Measurements from ENCODE around the gene ANAPC4.

The ANAPC4 gene

DNA sequence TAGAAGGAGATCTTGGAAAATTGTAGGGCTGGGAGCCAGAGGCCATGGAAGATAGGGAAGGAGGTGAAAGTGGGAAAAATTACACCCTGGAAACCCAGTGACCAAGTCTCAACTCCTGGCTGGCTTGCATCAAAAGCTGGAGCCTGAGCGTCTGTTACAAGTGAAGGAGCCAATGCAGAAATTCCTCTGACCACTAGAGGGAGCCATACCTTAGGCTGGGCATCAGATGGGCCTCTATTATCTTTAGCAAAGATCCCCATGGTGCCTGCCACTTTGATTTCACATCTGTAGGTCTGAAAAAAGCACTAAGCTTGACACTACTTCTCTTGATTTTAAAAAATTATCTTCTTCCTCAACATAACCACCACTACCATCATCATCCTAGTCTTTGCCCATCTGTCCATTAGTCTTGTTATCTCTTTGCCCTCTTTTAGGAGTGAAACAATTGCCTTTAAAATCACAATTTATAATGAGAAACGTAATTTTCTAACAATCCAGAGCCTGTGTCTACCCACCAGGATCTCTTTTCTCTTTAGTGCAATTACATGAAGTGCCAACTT is 62.9 kb downstream of the ANAPC4 start:
- TF ChIP-seq ZNF274 (IDR thresholded peaks at IDR 0.05; ENCODE audit: low read depth, low read length) = no peak
- no peak overlapping the region for H3K4me3 ChIP-seq (ENCODE audit: low read length)

DNA sequence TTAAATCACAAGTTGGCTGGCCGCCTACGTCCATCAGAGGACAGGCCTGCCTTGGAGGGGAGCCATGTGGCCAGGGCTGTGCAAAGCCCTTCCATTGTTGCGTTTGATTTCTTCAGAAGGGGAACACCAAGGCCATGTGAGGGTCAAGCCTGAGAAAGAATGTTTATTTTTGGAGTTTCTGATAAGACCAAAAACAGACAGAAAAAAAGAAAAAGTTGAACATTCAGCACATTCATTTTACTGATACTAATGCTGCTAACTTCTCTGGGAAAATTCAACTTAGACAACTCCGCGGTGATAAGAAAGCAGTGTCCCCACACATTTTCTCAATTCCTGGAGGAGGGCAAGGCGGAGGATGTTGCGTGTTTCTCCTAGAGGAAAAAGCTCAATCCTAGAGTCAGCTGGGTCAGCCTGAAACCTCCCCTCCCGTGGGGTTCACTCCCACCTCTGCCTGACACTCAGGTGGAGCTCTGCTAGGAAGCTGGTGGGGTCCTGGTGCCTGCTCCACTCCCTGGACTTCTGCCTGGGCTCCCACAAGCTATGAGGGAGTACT is 63.5 kb downstream of the ANAPC4 start:
- no peak overlapping the region for H3K4me3 ChIP-seq (ENCODE audit: low read length)
- TF ChIP-seq ZNF274 (IDR thresholded peaks at IDR 0.05; ENCODE audit: low read depth, low read length) = no peak

DNA sequence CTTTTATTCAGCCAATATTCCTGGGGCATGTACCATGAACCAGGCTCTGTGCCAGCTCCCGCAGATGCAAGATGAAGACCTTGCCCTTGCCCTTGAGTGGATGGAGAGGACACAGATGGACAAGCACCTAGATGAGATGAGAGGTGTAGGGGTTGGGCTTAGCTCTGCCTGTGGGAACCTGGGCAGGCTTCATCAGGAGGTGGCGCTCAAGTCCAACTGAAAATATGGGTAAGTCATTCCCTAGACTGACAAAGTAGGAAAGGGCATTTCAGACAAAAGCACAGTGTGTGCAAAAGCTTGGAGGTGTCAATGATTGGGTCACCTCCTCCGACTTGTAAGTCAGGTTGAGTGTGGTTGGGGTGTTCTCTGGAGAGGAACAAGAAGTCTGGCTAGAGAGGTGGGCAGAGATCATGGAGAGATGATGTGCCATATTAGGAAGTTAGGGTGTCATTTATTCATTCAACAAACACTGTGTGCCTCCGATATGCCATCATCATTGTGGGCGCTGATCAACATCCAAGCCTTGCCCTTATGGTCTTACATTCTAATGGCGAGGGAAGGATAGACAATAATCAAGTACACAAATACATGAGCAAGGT is 64.6 kb downstream of the ANAPC4 start:
- H3K4me3 ChIP-seq (ENCODE audit: low read length) = no peak overlapping the region
- TF ChIP-seq ZNF274 (IDR thresholded peaks at IDR 0.05; ENCODE audit: low read depth, low read length) = no peak

DNA sequence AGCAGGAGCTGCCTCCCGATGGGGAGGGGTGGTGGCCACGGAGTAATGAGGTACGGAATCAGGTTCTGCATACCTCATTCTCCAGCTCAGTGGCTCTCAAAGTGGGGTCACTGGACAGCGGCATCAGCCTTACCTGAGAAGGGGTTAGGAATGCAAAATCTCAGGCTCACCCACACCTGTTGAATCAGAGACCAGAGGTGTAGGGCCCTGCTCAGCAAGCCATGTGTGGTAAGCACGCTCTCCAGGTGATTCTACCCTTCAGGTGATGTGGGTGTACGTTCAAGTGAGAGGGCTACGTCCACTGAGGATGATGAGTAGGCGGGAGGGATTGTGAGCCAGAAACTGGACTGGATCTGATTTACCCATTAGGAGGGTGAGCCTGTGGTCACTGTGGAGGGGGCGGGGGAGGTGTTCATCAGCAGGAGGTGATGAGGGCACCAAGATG is 65.8 kb downstream of the ANAPC4 start:
- no peak for TF ChIP-seq ZNF274 (IDR thresholded peaks at IDR 0.05; ENCODE audit: low read depth, low read length)
- no peak overlapping the region for H3K4me3 ChIP-seq (ENCODE audit: low read length)

DNA sequence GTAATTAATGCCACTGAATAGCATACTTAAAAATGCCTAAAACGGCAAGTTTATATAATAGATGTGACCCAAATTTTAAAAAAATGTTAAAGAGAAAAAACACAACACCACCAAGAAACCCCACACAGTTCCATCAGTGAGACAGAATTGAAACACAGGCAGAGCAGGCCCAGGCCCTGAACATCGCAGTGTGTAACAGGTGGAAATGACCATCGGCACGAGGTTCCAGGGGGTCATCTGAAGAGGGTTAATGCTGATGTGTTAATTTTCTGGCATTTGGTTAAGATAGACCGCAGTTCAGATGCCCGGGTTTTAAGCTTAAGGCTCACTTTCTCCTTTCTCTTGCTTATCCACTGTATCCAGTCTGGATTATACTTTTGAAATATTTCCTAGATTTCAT is 66.8 kb downstream of the ANAPC4 start:
- no peak for TF ChIP-seq ZNF274 (IDR thresholded peaks at IDR 0.05; ENCODE audit: low read depth, low read length)
- no peak overlapping the region for H3K4me3 ChIP-seq (ENCODE audit: low read length)

DNA sequence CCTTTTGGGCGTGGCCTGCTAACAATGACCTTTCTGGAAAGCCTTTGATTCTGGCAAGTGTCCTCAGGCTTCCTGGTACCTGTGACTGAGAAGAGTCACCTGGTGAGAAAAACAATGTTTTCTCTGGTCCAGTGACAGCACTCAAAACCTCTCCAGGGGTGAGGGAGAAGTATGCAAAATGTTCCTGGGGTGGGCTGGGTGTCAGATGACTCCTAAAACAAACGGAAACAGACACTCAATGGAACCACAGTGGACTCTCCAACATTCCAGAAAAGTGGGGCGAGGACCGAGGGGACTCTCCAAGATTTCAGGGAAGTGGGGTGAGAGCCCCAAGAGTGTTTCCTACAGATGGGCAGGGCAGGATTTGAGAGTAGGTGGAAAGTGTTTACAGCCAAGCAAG is 69.5 kb downstream of the ANAPC4 start:
- H3K4me3 ChIP-seq (ENCODE audit: low read length) = no peak overlapping the region
- TF ChIP-seq ZNF274 (IDR thresholded peaks at IDR 0.05; ENCODE audit: low read depth, low read length) = no peak

DNA sequence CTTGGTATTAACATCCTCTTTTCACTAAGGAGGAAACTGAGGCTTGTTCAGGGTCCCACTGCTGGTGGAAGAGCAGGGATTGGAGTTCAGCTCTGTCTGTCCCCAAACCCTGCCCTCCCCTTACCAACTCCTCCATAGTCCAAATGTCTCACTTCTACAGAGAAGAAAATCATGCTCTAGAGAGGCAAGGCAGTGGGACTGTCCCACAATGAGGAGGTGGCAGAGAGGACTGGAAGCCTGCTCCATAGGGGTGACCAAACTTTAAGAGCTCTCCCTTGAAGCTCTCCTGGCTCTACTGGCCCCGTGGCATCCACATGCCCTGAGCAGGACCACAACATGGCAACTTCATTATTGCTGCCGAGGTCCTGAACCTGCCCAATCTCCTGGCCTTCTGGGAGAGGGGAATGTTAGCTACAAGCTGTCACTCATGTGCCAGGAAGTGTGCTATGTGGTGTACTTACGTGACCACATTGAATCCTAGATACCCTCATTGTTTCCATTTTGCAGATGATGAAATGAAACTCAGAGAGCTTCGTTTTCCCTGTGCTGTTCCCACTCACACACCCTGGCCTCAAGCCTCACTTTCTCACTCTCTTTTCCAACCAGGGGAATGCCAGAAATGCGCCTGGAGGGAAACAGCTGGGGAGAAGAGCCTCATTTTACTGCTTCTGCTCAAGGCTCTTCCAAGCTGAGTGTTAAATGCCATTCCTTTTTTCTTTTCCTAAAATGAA is 71.5 kb downstream of the ANAPC4 start:
- no peak for TF ChIP-seq ZNF274 (IDR thresholded peaks at IDR 0.05; ENCODE audit: low read depth, low read length)
- no peak overlapping the region for H3K4me3 ChIP-seq (ENCODE audit: low read length)

DNA sequence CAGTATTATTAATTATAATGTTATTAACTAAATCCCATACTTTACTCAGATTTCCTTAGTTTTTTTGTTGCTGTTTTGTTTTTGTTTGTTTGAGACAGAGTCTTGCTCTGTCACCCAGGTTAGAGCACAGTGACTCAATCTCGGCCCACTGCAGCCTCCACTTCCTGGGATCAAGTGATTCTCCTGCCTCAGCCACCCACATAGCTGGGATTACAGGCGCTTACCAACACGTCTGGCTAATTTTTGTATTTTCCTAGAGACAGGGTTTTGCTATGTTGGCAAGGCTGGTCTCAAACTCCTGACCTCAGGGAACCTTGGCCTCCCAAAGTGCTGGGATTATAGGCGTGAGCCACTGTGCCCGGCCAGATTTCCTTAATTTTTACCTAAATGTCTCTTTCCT is 72.2 kb downstream of the ANAPC4 start:
- TF ChIP-seq ZNF274 (IDR thresholded peaks at IDR 0.05; ENCODE audit: low read depth, low read length) = no peak
- no peak overlapping the region for H3K4me3 ChIP-seq (ENCODE audit: low read length)

DNA sequence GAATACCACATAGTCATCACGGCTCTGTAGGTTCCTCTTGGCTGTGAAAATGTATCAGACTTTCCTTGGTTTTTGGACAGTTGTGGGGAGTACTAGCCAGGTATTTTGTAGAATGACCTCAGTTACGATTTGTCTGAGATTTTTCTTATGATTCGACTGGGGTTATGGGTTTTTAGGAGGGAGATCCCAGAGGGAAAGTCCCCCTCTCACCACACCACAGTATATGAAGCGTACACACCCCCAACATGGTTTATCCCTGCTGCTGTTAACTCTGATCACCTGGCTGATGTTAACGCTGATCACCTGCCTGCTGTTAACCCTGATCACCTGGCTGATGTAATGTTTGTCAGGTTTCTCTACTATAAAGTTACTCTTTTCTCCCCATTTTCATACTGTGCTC is 72.6 kb downstream of the ANAPC4 start:
- no peak overlapping the region for H3K4me3 ChIP-seq (ENCODE audit: low read length)
- TF ChIP-seq ZNF274 (IDR thresholded peaks at IDR 0.05; ENCODE audit: low read depth, low read length) = no peak

DNA sequence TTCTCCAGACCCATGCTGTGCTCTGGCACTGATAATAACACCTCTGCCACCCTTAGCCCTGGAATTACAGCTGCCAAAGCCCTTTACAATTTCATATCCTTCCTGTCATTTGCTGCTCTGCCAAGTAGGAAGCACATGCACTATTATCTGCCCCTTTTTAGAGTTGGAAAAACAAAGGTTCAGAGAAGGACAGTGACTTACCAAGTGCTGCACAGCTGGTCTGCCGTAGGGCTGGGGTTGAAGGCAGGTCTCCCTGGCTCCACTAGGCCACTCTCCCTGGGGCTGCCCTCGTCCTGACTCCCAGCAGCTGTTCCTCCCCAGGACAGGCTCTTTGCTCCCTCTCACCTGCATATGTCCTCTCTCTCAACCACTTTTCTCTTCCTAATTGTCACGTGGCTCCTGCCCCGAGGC is 73.4 kb downstream of the ANAPC4 start:
- no peak for TF ChIP-seq ZNF274 (IDR thresholded peaks at IDR 0.05; ENCODE audit: low read depth, low read length)
- no peak overlapping the region for H3K4me3 ChIP-seq (ENCODE audit: low read length)

DNA sequence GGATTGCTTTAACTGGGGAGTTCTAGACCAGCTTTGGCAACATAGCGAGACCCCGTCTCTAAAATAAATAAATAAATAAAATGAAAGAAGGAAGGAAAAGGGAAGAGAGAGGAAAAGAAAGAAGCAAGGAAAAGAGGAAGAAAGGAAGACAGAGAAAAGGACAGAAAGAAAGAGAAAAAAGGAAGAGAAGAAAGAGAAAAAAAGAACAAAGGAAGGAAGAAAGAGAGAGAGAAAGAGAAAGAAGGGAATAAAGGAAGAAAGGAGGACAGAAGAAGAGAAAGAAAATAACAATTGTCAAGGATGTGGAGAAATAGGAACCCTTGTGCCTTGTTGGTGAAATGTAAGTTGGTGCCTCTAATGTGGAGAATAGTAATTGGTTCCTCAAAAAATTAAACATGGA is 74.6 kb downstream of the ANAPC4 start:
- H3K4me3 ChIP-seq (ENCODE audit: low read length) = no peak overlapping the region
- TF ChIP-seq ZNF274 (IDR thresholded peaks at IDR 0.05; ENCODE audit: low read depth, low read length) = no peak

DNA sequence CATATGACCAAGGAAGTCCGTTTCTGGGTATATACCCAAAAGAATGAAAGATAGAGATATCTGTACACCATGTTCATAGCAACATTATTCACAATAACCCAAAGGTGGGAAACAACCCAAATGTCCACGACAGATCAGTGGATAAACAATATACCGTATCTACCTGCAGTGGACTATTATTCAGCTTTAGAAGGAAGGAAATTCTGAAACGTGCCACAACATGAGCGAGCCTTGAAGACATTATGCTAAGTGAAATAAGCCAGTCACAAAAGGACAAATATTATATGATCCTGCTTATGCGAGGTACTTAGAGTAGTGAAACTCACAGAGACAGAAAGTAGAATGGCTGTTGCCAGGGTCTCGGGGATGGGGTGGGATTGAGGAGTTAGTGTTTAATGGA is 75.0 kb downstream of the ANAPC4 start:
- H3K4me3 ChIP-seq (ENCODE audit: low read length) = no peak overlapping the region

DNA sequence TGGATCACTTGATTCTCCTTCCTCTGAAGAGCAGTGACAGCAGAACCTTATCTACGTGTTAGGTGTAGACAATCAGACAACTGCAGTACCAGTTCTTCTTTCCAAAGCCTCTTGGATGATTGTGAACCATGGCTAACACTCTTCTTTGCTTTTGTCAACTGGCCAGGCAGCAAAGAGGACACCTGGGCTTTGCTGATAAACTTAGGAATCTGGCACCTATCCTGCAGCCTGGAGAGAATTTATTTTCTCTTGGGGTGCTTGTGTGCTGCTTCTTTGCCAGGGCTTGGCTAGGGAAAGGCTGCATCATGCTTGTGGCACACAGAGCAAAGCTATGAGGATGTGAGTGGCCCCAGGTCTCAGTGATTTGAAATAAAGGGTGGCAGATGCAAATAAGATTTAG is 77.4 kb downstream of the ANAPC4 start:
- TF ChIP-seq ZNF274 (IDR thresholded peaks at IDR 0.05; ENCODE audit: low read depth, low read length) = no peak

More for the DNA sequence above, 75.0 kb downstream of the ANAPC4 start:
- no peak for TF ChIP-seq ZNF274 (IDR thresholded peaks at IDR 0.05; ENCODE audit: low read depth, low read length)

DNA sequence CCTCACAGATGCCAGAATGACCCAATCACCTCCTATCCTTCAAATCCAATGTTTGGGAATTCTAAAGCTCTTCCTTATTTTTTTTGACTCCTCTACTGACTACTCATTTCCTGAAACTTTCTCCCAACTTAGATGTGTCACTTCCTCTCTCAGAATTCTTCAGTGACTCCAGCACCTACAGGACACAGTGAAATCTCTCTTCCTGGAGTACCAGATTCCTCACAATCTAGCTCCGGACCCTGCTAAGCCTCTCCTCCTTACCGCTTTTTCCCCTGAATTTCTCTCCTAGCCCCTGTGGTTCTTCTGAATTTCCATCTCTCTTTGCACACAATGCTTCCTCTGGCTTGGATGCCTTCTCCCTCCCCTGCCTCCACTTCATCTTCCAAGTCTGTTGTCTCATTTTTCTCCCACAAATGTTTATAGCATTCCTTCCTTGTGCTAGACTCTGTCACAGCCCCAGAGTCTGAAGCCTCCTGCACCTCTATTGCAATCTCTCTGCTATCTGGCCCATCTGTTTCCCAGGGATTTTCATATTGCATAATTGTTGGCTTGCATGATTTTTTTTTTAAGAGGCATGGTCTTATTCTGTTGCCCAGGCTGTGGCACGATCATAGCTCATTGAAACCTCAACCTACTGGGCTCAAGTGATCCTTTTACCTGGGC is 80.1 kb downstream of the ANAPC4 start:
- TF ChIP-seq ZNF274 (IDR thresholded peaks at IDR 0.05; ENCODE audit: low read depth, low read length) = no peak
- no peak overlapping the region for H3K4me3 ChIP-seq (ENCODE audit: low read length)

More for the DNA sequence above, 77.4 kb downstream of the ANAPC4 start:
- no peak overlapping the region for H3K4me3 ChIP-seq (ENCODE audit: low read length)

Measured in GM08714 (cell line).